A549 (cell line): Measurements from ENCODE around the gene NRSN2. TPM values are rescaled to one million over a fixed set of nuclear protein-coding genes. Genes with fewer than 3 reads are reported as not detected.
"Not testable (repeated sequence)": the region's sequence is repeated elsewhere in the genome, so short reads cannot be mapped to it uniquely, and the experiment has no call there.

Experiments used
- ATAC-seq, 2 experiments: fragments of 200-7000 bp in 1 of 2; fragments of >200 bp in 1 of 2; cut with Nextera tagmentation in 1 of 2; cut with Tn5 transposase in 1 of 2; 3 replicates each; pipeline versions ENCODE4 v1.8.0 to v1.9.1; 2018 to 2020; ENCODE audit warnings: mild to moderate bottlenecking in 1 of 2, moderate library complexity in 1 of 2
- CTCF ChIA-PET: fragments of 300-600 bp; sonication (Branson Sonifier 250); formaldehyde crosslinking; extraction: SDS; loops from one replicate; lab custom pipeline; 2021; ENCODE audit warnings: antibody characterized with exemption, inconsistent platforms; lab: Yijun Ruan, JAX
- POLR2A ChIA-PET: fragments of 350-600 bp; formaldehyde crosslinking; extraction: SDS; loops from one replicate; lab custom pipeline; 2021; ENCODE audit warnings: antibody characterized with exemption, inconsistent platforms; lab: Yijun Ruan, JAX
- DNase-seq, 2 experiments: peaks; one replicate each; pipeline versions ENCODE4 v3.0.0 to v3.0.0-alpha.2; 2011 to 2016; ENCODE audit warnings: low read depth in 1 of 2, low spot score in 1 of 2
- FAIRE-seq: peaks from 2 replicates; lab custom pipeline; 2011; peaks lifted over from hg19 to GRCh38; lab: Jason Lieb, UNC
- H3K27ac ChIP-seq, 2 experiments: fragments of >200 bp; sonication (Bioruptor Twin); formaldehyde crosslinking; 3 replicates each; pipeline ENCODE4 v1.5.1; 2016 to 2017
- H3K4me1 ChIP-seq: fragments of >200 bp; sonication (Bioruptor Twin); formaldehyde crosslinking; 3 replicates; pipeline ENCODE4 v1.6.1; 2016
- H3K4me2 ChIP-seq: fragments of >200 bp; sonication (Bioruptor Twin); formaldehyde crosslinking; 3 replicates; pipeline ENCODE4 v1.6.1; 2016
- H3K4me3 ChIP-seq: fragments of >200 bp; sonication (Bioruptor Twin); formaldehyde crosslinking; 3 replicates; pipeline ENCODE4 v1.5.1; 2016
- H3K9me3 ChIP-seq: fragments of >200 bp; sonication (Bioruptor Twin); formaldehyde crosslinking; 3 replicates; pipeline ENCODE4 v1.6.1; 2016
- BCL3 ChIP-seq: fragments of >200 bp; sonication (Bioruptor Twin); formaldehyde crosslinking; IDR thresholded peaks from 3 replicates; pipeline ENCODE4 v1.6.1; 2016
- CHD2 ChIP-seq: fragments of 150-350 bp; IDR thresholded peaks from 2 replicates; pipeline ENCODE4 v1.6.1; 2014; ENCODE audit warnings: low read length; ENCODE audit not compliant: partially characterized antibody
- EHF ChIP-seq: fragments of 250-450 bp; sonication (Bioruptor Pico); IDR thresholded peaks from 2 replicates; pipeline ENCODE4 v1.5.0; 2020; ENCODE audit warnings: mild to moderate bottlenecking
- EHMT2 ChIP-seq: fragments of 200-600 bp; sonication (generic); IDR thresholded peaks from 2 replicates; pipeline ENCODE4 v1.6.1; 2016; ENCODE audit warnings: antibody characterized with exemption, low read depth, mild to moderate bottlenecking, moderate library complexity
- FOXS1 ChIP-seq: fragments of 250-450 bp; sonication (Bioruptor Pico); IDR thresholded peaks from 2 replicates; pipeline ENCODE4 v1.5.0; 2020; ENCODE audit warnings: mild to moderate bottlenecking, moderate library complexity
- HEYL ChIP-seq: fragments of 250-450 bp; sonication (Bioruptor Pico); IDR thresholded peaks from 2 replicates; pipeline ENCODE4 v1.8.0; 2021; ENCODE audit warnings: mild to moderate bottlenecking, moderate library complexity
- JUN ChIP-seq, 2 experiments: fragments of >200 bp; sonication (Bioruptor Twin); formaldehyde crosslinking; IDR thresholded peaks; 2 replicates in 1 of 2; 3 replicates in 1 of 2; pipeline ENCODE4 v1.6.1; 2016 to 2017
- JUNB ChIP-seq: fragments of >200 bp; sonication (Bioruptor Twin); formaldehyde crosslinking; IDR thresholded peaks from 2 replicates; pipeline ENCODE4 v1.6.1; 2016
- KDM1A ChIP-seq: fragments of 200-600 bp; sonication (generic); IDR thresholded peaks from 2 replicates; pipeline ENCODE4 v1.6.1; 2016; ENCODE audit warnings: low read depth, mild to moderate bottlenecking
- MYC ChIP-seq: IDR thresholded peaks from 2 replicates; pipeline ENCODE4 v1.6.1; 2012; ENCODE audit warnings: mild to moderate bottlenecking, inconsistent platforms, low read length, improper control_type of control experiment, borderline replicate concordance
- POLR2A ChIP-seq: IDR thresholded peaks from 2 replicates; pipeline ENCODE4 v1.6.1; 2012; ENCODE audit warnings: mild to moderate bottlenecking, low read length
- POLR2AphosphoS2 ChIP-seq: conservative IDR thresholded peaks from 2 replicates; pipeline ENCODE4 v1.6.1; 2012; ENCODE audit warnings: low read length, improper control_type of control experiment, inconsistent platforms
- RARB ChIP-seq: fragments of 250-450 bp; sonication (Bioruptor Pico); IDR thresholded peaks from 2 replicates; pipeline ENCODE4 v1.8.0; 2021; ENCODE audit warnings: mild to moderate bottlenecking, moderate library complexity
- RCOR1 ChIP-seq: fragments of 150-350 bp; IDR thresholded peaks from 2 replicates; pipeline ENCODE4 v1.6.1; 2014; ENCODE audit warnings: antibody characterized with exemption, low read length, low read depth
- WGBS: methylation state at CpG from one replicate; pipeline ENCODE4 v1.1.6; 2017; ENCODE audit errors: missing lambda C conversion rate; 5-methylcytosine and 5-hydroxymethylcytosine counted together
- polyA plus RNA-seq, 4 experiments: library from polyadenylated mRNA; depleted of rRNA in 3 of 4; stranded (reverse); fragments of >200 nt; fragmentation: RNase III in 1 of 4; extraction: RNeasy Plus Mini Kit Qiagen cat#74134 plus additional on column Dnase treatment in 1 of 4; gene quantifications; 2 replicates in 3 of 4; 3 replicates in 1 of 4; pipeline ENCODE4 v1.2.3, GENCODE V29; 2011 to 2017

The NRSN2 gene
- polyA plus RNA-seq, 2 of the 4 experiments (the other 2 are of a cell fraction): 47.5 to 74.8 TPM

- Histone ChIP-seq H3K4me3 (no peak overlapping the region), H3K4me2 (no peak overlapping the region; the same call in 2 of the 3 replicates), H3K27ac (peak overlapping the region; percentile 42 to 55; a peak in 5 of 6 replicates), H3K4me1 (peaks cover 50% of the 10 kb centered on the region; the same call in 2 of the 3 replicates), H3K9me3 (no peaks in the 10 kb centered on the region)
- no peak for DNase-seq
- no peak for FAIRE-seq
- POLR2A ChIA-PET: interaction anchor here (0.7 to 14.2 kb wide), 4 partner anchors 8 to 24 kb away, joined by 3 to 147 read pairs (median 54); no protein-coding TSS in a partner anchor
- ATAC-seq: no peak
- CTCF ChIA-PET: interaction anchor here (1.0 to 50.3 kb wide), 6 partner anchors 8 to 50 kb away, joined by 3 to 1229 read pairs (median 102); partner anchors contain the start of gene TRIB3
- WGBS: 88% methylated on average over 21 of the region's 21 CpGs
- no peak for TF ChIP-seq MYC
- TF ChIP-seq EHMT2: no peak
- peak; percentile 16; a peak in 1 of 5 replicates for TF ChIP-seq JUN (IDR thresholded peaks at IDR 0.05)
- TF ChIP-seq EHF (CRISPR knock-in tag): no peak
- no peak for TF ChIP-seq JUNB
- 0 out of 3 replicates have a peak, but pooled peaks have one; percentile 20 for TF ChIP-seq BCL3
- TF ChIP-seq RCOR1: no peak
- TF ChIP-seq KDM1A: peak; percentile 79; the same call in 1 of the 2 replicates
- TF ChIP-seq CHD2: no peak
- no peak for TF ChIP-seq FOXS1 (CRISPR knock-in tag)
- no peak for TF ChIP-seq POLR2A
These were observed 41.4 kb downstream of the NRSN2 start for GRCh38 chr20:388034-388994.

- peaks cover 42% of the 10 kb centered on the region; the same call in 2 of the 3 replicates for H3K4me1 ChIP-seq
- FAIRE-seq (no peak), ATAC-seq (peak in 1 of 2 experiments; percentile 23; a peak in 2 of 6 replicates), DNase-seq (no peak)
- H3K9me3 ChIP-seq: no peaks in the 10 kb centered on the region
- H3K27ac ChIP-seq: peak overlapping the region; percentile 42 to 55; a peak in 4 of 6 replicates
- H3K4me2 ChIP-seq: peak overlapping the region; percentile 7; the same call in 1 of the 3 replicates
- 91% methylated on average over 6 of the region's 6 CpGs for WGBS
- no peak for TF ChIP-seq JUNB
- 0 out of 5 replicates have a peak, but pooled peaks of 1 of the 2 experiments have one; percentile 29 for TF ChIP-seq JUN (IDR thresholded peaks at IDR 0.05)
- TF ChIP-seq POLR2AphosphoS2: 0 out of 2 replicates have a peak, but pooled peaks have one; percentile 31
- TF ChIP-seq KDM1A: no peak
- TF ChIP-seq RARB (CRISPR knock-in tag): no peak
- CTCF ChIA-PET: interaction anchor here (1.0 to 50.3 kb wide), 7 partner anchors 8 to 90 kb away, joined by 3 to 1229 read pairs (median 8); partner anchors contain the start of gene TRIB3
- H3K4me3 ChIP-seq: no peak overlapping the region
- POLR2A ChIA-PET: interaction anchor here (14.2 kb wide), 1 partner anchor 25 kb away, joined by 147 read pairs; no protein-coding TSS in a partner anchor
These were observed 42.3 kb downstream of the NRSN2 start for GRCh38 chr20:389220-389619.

- ATAC-seq (peak; percentile 44 to 49), FAIRE-seq (no peak), DNase-seq (no peak)
- POLR2A ChIA-PET: interaction anchor here (0.6 to 14.2 kb wide), 7 partner anchors 8 to 1067 kb away, joined by 4 to 147 read pairs (median 5); no protein-coding TSS in a partner anchor
- Histone ChIP-seq H3K4me1 (peaks cover 41% of the 10 kb centered on the region; the same call in 2 of the 3 replicates), H3K4me3 (no peak overlapping the region), H3K9me3 (no peaks in the 10 kb centered on the region), H3K4me2 (no peak overlapping the region), H3K27ac (no peak overlapping the region)
- 93% methylated on average over 29 of the region's 29 CpGs for WGBS
- CTCF ChIA-PET: interaction anchor here (0.7 to 50.3 kb wide), 8 partner anchors 8 to 88 kb away, joined by 3 to 1229 read pairs (median 7); partner anchors contain the start of gene TRIB3
- TF ChIP-seq POLR2AphosphoS2 (0 out of 2 replicates have a peak, but pooled peaks have one; percentile 41), HEYL (no peak)
These were observed 44.3 kb downstream of the NRSN2 start for GRCh38 chr20:391041-391711.

- ATAC-seq, H3K4me2 ChIP-seq, H3K9me3 ChIP-seq, H3K4me3 ChIP-seq, FAIRE-seq, DNase-seq, H3K27ac ChIP-seq: not testable (repeated sequence)
- WGBS: 89% methylated on average over 2 of the region's 2 CpGs
- ChIA-PET POLR2A (interaction anchor here (0.9 to 1.2 kb wide), 2 partner anchors 11 to 21 kb away, joined by 3 to 4 read pairs; no protein-coding TSS in a partner anchor), CTCF (interaction anchor here (1.0 to 50.3 kb wide), 7 partner anchors 10 to 45 kb away, joined by 3 to 1229 read pairs (median 11); partner anchors contain the start of gene TRIB3)
- peaks cover 47% of the 10 kb centered on the region; the same call in 2 of the 3 replicates for H3K4me1 ChIP-seq
These were observed 46.4 kb downstream of the NRSN2 start for GRCh38 chr20:393296-393695.
